GM23338 (cell line): ENCODE results near the gene ROGDI. TPM values are rescaled to one million over a fixed set of nuclear protein-coding genes. Genes with fewer than 3 reads are reported as not detected.

Source experiments
- ATAC-seq: fragments of 200-7000 bp; cut with Tn5 transposase; 3 replicates; pipeline ENCODE4 v1.9.1; 2020
- DNase-seq: peaks from one replicate; pipeline ENCODE4 v3.0.0-alpha.2; 2015; ENCODE audit warnings: low spot score
- H2AFZ ChIP-seq: fragments of 200-600 bp; sonication (generic); 2 replicates; pipeline ENCODE4 v1.8.0; 2016; ENCODE audit warnings: antibody characterized with exemption, mild to moderate bottlenecking, moderate library complexity
- H3F3A ChIP-seq: fragments of 200-600 bp; sonication (generic); replicated peaks from 2 replicates; pipeline ENCODE4 v1.8.0; 2017; ENCODE audit warnings: antibody characterized with exemption, mixed run types, low read depth
- H3K27ac ChIP-seq: fragments of 200-600 bp; sonication (generic); 2 replicates; pipeline ENCODE4 v1.6.1; 2016; ENCODE audit warnings: low read depth
- H3K27me3 ChIP-seq: fragments of 200-600 bp; sonication (generic); 2 replicates; pipeline ENCODE4 v1.8.0; 2016; ENCODE audit warnings: mild to moderate bottlenecking, mixed run types, moderate library complexity; ENCODE audit not compliant: insufficient read depth
- H3K36me3 ChIP-seq: fragments of 200-600 bp; sonication (generic); 2 replicates; pipeline ENCODE4 v1.8.0; 2016; ENCODE audit warnings: mild to moderate bottlenecking; ENCODE audit not compliant: insufficient read depth
- H3K4me1 ChIP-seq: fragments of 200-600 bp; sonication (generic); 2 replicates; pipeline ENCODE4 v1.8.0; 2016; ENCODE audit warnings: mild to moderate bottlenecking, moderate library complexity; ENCODE audit not compliant: insufficient read depth
- H3K4me2 ChIP-seq: fragments of 200-600 bp; sonication (generic); 2 replicates; pipeline ENCODE4 v1.7.1; 2017; ENCODE audit warnings: mixed run types
- H3K4me3 ChIP-seq: fragments of 200-600 bp; sonication (generic); 2 replicates; pipeline ENCODE4 v1.6.1; 2016; ENCODE audit warnings: mixed run types
- H3K79me2 ChIP-seq: fragments of 200-600 bp; sonication (generic); replicated peaks from 2 replicates; pipeline ENCODE4 v1.8.0; 2017; ENCODE audit warnings: mild to moderate bottlenecking; ENCODE audit not compliant: insufficient read depth
- H3K9me2 ChIP-seq: fragments of 200-600 bp; sonication (generic); 2 replicates; pipeline ENCODE4 v1.8.0; 2017; ENCODE audit not compliant: insufficient read depth
- H4K20me1 ChIP-seq: fragments of 200-600 bp; sonication (generic); replicated peaks from 2 replicates; pipeline ENCODE4 v1.8.0; 2017; ENCODE audit warnings: mild to moderate bottlenecking; ENCODE audit not compliant: insufficient read depth
- H3K27ac Mint-ChIP-seq: 2 replicates; pipeline ENCODE4 v1.8.0; 2020; ENCODE audit warnings: inconsistent platforms, mild to moderate bottlenecking, moderate library complexity, mixed read lengths
- H3K27me3 Mint-ChIP-seq: 3 replicates; pipeline ENCODE4 v1.8.0; 2022; ENCODE audit warnings: low read depth, mild to moderate bottlenecking, moderate library complexity, mixed read lengths, inconsistent platforms; ENCODE audit not compliant: insufficient read depth, poor library complexity
- H3K36me3 Mint-ChIP-seq: 3 replicates; pipeline ENCODE4 v1.8.0; 2021; ENCODE audit warnings: low read depth, mild to moderate bottlenecking, inconsistent platforms, moderate library complexity, mixed read lengths
- H3K4me1 Mint-ChIP-seq: 3 replicates; pipeline ENCODE4 v1.8.0; 2020; ENCODE audit warnings: mild to moderate bottlenecking, inconsistent platforms, mixed read lengths
- H3K4me3 Mint-ChIP-seq: 3 replicates; pipeline ENCODE4 v1.8.0; 2021; ENCODE audit warnings: moderate library complexity, mild to moderate bottlenecking, inconsistent platforms, mixed read lengths
- H3K9me3 Mint-ChIP-seq: 3 replicates; pipeline ENCODE4 v1.8.0; 2020; ENCODE audit warnings: moderate library complexity, mild to moderate bottlenecking, inconsistent platforms, mixed read lengths
- CTCF ChIP-seq, 2 experiments: fragments of 200-600 bp in 1 of 2; sonication (generic) in 1 of 2; conservative IDR thresholded peaks; 2 replicates each; pipeline versions ENCODE4 v1.5.1 to v1.6.1; 2016 to 2017; ENCODE audit warnings: antibody characterized with exemption in 2 of 2, low read depth in 2 of 2, mild to moderate bottlenecking in 2 of 2, moderate library complexity in 1 of 2
- ETS1 ChIP-seq: IDR thresholded peaks from 2 replicates; pipeline ENCODE4 v1.6.1; 2016; ENCODE audit warnings: antibody characterized with exemption
- EZH2 ChIP-seq: fragments of 200-600 bp; sonication (generic); IDR thresholded peaks from one replicate; pipeline ENCODE4 v1.8.0; 2017; ENCODE audit warnings: antibody characterized with exemption, mild to moderate bottlenecking, low read depth; ENCODE audit not compliant: unreplicated experiment
- EZH2phosphoT487 ChIP-seq: fragments of 200-600 bp; sonication (generic); IDR thresholded peaks from one replicate; pipeline ENCODE4 v1.8.1; 2018; ENCODE audit warnings: antibody characterized with exemption; ENCODE audit not compliant: unreplicated experiment
- JUNB ChIP-seq: IDR thresholded peaks from one replicate; pipeline ENCODE4 v1.6.1; 2016; ENCODE audit warnings: antibody characterized with exemption; ENCODE audit not compliant: unreplicated experiment
- NANOG ChIP-seq: IDR thresholded peaks from 2 replicates; pipeline ENCODE4 v1.6.1; 2016; ENCODE audit warnings: antibody characterized with exemption, borderline replicate concordance
- POLR2AphosphoS5 ChIP-seq: IDR thresholded peaks from 2 replicates; pipeline ENCODE4 v1.6.1; 2016; ENCODE audit warnings: antibody characterized with exemption, low read depth
- REST ChIP-seq: IDR thresholded peaks from one replicate; pipeline ENCODE4 v1.6.1; 2018; ENCODE audit warnings: antibody characterized with exemption; ENCODE audit not compliant: unreplicated experiment
- STAT1 ChIP-seq: IDR thresholded peaks from one replicate; pipeline ENCODE4 v1.6.1; 2016; ENCODE audit warnings: antibody characterized with exemption; ENCODE audit not compliant: unreplicated experiment
- ZNF114 ChIP-seq: fragments of 250-450 bp; sonication (Bioruptor Pico); IDR thresholded peaks from 2 replicates; pipeline ENCODE4 v1.5.0; 2020; ENCODE audit warnings: mild to moderate bottlenecking, moderate library complexity
- ZNF331 ChIP-seq: fragments of 250-450 bp; sonication (Bioruptor Pico); IDR thresholded peaks from 2 replicates; pipeline ENCODE4 v1.5.0; 2020; ENCODE audit warnings: low read depth, mild to moderate bottlenecking, moderate library complexity
- ZNF462 ChIP-seq: fragments of 250-450 bp; sonication (Bioruptor Pico); IDR thresholded peaks from 2 replicates; pipeline ENCODE4 v1.5.0; 2020; ENCODE audit warnings: mild to moderate bottlenecking, moderate library complexity
- polyA plus RNA-seq: library from polyadenylated mRNA; unstranded; fragments of >200 nt; fragmentation: Nextera tagmentation; extraction: Ambion mirVana; gene quantifications from 2 replicates; pipeline ENCODE4 v1.2.1, GENCODE V29; 2016
- total RNA-seq: library from RNA; depleted of rRNA; stranded (reverse); fragments of >200 nt; shearing (Covaris generic); gene quantifications from 2 replicates; pipeline ENCODE4 v1.2.3, GENCODE V29; 2014

Gene ROGDI
- total and polyA plus RNA-seq, 2 experiments from 2014 or later: 30.3 to 38.8 TPM

GRCh38 chr16:4813251-4814003 is 11.0 kb upstream of the ROGDI start (continued):
- no peak for TF ChIP-seq EZH2phosphoT487

- Mint-ChIP-seq H3K4me3 (no peak overlapping the region), H3K27ac (no peak overlapping the region; the same call in 1 of the 2 replicates), H3K9me3 (no peaks in the 10 kb centered on the region), H3K36me3 (peaks cover 81% of the 10 kb centered on the region), H3K27me3 (peaks cover 7% of the 10 kb centered on the region), H3K4me1 (no peaks in the 10 kb centered on the region)
- 0 out of 2 replicates have a peak, but pooled peaks cover 3% of the 10 kb centered on the region for H3K79me2 ChIP-seq
- H3K4me2 ChIP-seq: no peak overlapping the region
- no peak overlapping the region for H3K4me3 ChIP-seq
- 0 out of 2 replicates have a peak, but pooled peaks cover 12% of the 10 kb centered on the region for H3F3A ChIP-seq
- DNase-seq (no peak), ATAC-seq (no peak)
- no peaks in the 10 kb centered on the region for H3K9me2 ChIP-seq
- H3K27ac ChIP-seq: no peak overlapping the region
- H3K27me3 ChIP-seq: no peaks in the 10 kb centered on the region
- peaks cover 28% of the 10 kb centered on the region for H3K36me3 ChIP-seq
- no peaks in the 10 kb centered on the region for H3K4me1 ChIP-seq
- no peak overlapping the region for H2AFZ ChIP-seq
- no peaks in the 10 kb centered on the region for H4K20me1 ChIP-seq
- TF ChIP-seq CTCF (conservative IDR thresholded peaks at IDR 0.05; ENCODE audit: low read depth in 2 of 2) (no peak), NANOG (no peak), STAT1 (no peak), REST (no peak), JUNB (no peak), ZNF462 (CRISPR knock-in tag) (no peak), ZNF331 (CRISPR knock-in tag) (no peak), ETS1 (no peak), EZH2 (no peak), ZNF114 (CRISPR knock-in tag) (no peak), POLR2AphosphoS5 (no peak), EZH2phosphoT487 (no peak)
Measured at GRCh38 chr16:4811773-4812172, 9.3 kb upstream of the ROGDI start.
